ENCODE results near the gene COG7. TPM values are rescaled to one million over a fixed set of nuclear protein-coding genes. Genes with fewer than 3 reads are reported as not detected.
"Not testable (repeated sequence)": the region's sequence is repeated elsewhere in the genome, so short reads cannot be mapped to it uniquely, and the experiment has no call there.

COG7 gene
- total and polyA plus RNA-seq, 9 donors, result 10.6 to 20.8 (median 12.3) TPM

- 90% methylated on average over 3 of the region's 3 CpGs for WGBS (ENCODE audit: insufficient coverage)
- no peak overlapping the region for H3K4me3 ChIP-seq (ENCODE audit: low read length)
- H3K9me3 ChIP-seq (replicated peaks; ENCODE audit: control insufficient read depth, low read depth, low read length), result no peaks in the 10 kb centered on the region
- H3K36me3 ChIP-seq (ENCODE audit: control insufficient read depth, insufficient read depth, low read length), result peaks cover 83% of the 10 kb centered on the region
- no peaks in the 10 kb centered on the region for H3K27me3 ChIP-seq (ENCODE audit: control insufficient read depth, insufficient read depth, low read length)
- no peak overlapping the region for H3K27ac ChIP-seq (ENCODE audit: low read length)
- no peak for DNase-seq
- H3K4me1 ChIP-seq (ENCODE audit: control insufficient read depth, insufficient read depth, low read length), result no peaks in the 10 kb centered on the region
These were observed 26.1 kb upstream of the COG7 start for GRCh38 chr16:23479138-23479537.

- Histone ChIP-seq H3K9me3 (replicated peaks; ENCODE audit: control insufficient read depth, low read depth, low read length) (no peaks in the 10 kb centered on the region), H3K4me3 (ENCODE audit: low read length) (no peak overlapping the region), H3K36me3 (ENCODE audit: control insufficient read depth, insufficient read depth, low read length) (peaks cover 87% of the 10 kb centered on the region), H3K27me3 (ENCODE audit: control insufficient read depth, insufficient read depth, low read length) (no peaks in the 10 kb centered on the region), H3K27ac (ENCODE audit: low read length) (no peak overlapping the region), H3K4me1 (ENCODE audit: control insufficient read depth, insufficient read depth, low read length) (no peaks in the 10 kb centered on the region)
- no peak for DNase-seq
- WGBS (ENCODE audit: insufficient coverage), result 100% methylated on average over 2 of the region's 3 CpGs
These were observed 25.6 kb upstream of the COG7 start for GRCh38 chr16:23478566-23478965.

GRCh38 chr16:23476289-23476688 is 23.3 kb upstream of the COG7 start:
- Histone ChIP-seq H3K9me3 (replicated peaks; ENCODE audit: control insufficient read depth, low read depth, low read length) (no peaks in the 10 kb centered on the region), H3K4me3 (ENCODE audit: low read length) (no peak overlapping the region), H3K27me3 (ENCODE audit: control insufficient read depth, insufficient read depth, low read length) (no peaks in the 10 kb centered on the region), H3K36me3 (ENCODE audit: control insufficient read depth, insufficient read depth, low read length) (peaks cover 80% of the 10 kb centered on the region), H3K27ac (ENCODE audit: low read length) (no peak overlapping the region), H3K4me1 (ENCODE audit: control insufficient read depth, insufficient read depth, low read length) (no peaks in the 10 kb centered on the region)
- DNase-seq, result no peak
- WGBS (ENCODE audit: insufficient coverage), result no CpG with 5 or more reads among the region's 1 CpG

DNA sequence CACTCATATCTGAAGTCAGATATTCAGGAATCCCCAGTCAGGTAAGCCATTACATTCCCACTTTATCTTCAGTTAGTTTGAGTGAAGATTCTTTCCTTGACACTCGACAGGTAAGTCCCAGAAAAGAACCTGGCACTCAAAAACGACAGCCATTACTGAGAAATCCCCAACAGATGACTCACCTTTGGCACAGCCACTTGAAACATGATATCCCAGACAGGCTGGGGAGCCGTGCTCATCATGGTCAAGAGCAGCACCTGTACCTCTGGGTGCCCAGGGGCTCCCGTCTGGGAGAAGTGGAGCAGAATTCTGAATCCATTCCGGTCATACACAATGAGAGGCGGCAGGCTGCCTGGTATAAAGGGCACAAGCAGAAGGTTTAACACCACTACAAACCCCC is 16.8 kb upstream of the COG7 start:
- no peaks in the 10 kb centered on the region for H3K4me1 ChIP-seq (ENCODE audit: control insufficient read depth, insufficient read depth, low read length)
- H3K9me3 ChIP-seq (replicated peaks; ENCODE audit: control insufficient read depth, low read depth, low read length), result no peaks in the 10 kb centered on the region
- H3K36me3 ChIP-seq (ENCODE audit: control insufficient read depth, insufficient read depth, low read length), result peaks cover 63% of the 10 kb centered on the region
- no peak for DNase-seq
- 40% methylated on average over 2 of the region's 6 CpGs for WGBS (ENCODE audit: insufficient coverage)
- H3K27me3 ChIP-seq (ENCODE audit: control insufficient read depth, insufficient read depth, low read length), result no peaks in the 10 kb centered on the region
- H3K4me3 ChIP-seq (ENCODE audit: low read length), result no peak overlapping the region
- no peak overlapping the region for H3K27ac ChIP-seq (ENCODE audit: low read length)

DNA sequence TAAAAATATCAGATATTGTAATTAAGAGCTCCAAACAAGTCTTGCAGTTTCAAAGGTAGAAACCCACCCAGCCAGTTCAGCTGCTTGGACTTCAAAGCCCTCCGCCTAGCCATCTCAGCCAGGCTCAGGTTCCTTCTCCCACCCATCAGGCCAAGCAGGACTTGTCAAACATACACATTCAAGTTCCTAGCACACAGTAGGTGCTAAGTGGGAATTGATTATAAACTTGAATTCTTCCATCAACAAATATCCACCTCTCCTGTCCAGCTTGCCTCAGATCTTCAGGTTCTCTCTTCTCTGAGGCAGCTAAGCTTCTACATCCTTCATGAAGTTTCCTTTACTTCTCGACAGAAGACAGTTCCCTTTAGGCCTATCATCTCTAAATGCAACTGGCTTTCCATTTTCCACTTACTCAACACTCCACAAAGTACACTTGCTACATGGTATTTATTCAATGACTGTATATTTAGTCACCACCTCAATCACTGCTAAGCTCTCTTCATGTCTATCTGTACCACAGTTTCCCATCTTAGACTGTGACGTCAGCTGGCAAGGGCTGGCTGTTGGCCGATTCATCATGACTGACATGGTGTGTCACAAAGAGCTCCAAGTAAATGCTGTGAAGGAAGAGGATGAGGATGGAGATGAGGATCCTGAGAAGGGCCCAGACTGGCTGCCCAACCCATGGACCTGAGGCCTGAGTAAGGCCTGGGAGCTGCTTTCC is 13.3 kb upstream of the COG7 start:
- peaks cover 45% of the 10 kb centered on the region for H3K36me3 ChIP-seq (ENCODE audit: control insufficient read depth, insufficient read depth, low read length)
- peaks cover 3% of the 10 kb centered on the region for H3K4me1 ChIP-seq (ENCODE audit: control insufficient read depth, insufficient read depth, low read length)
- 100% methylated on average over 1 of the region's 4 CpGs for WGBS (ENCODE audit: insufficient coverage)
- H3K4me3 ChIP-seq (ENCODE audit: low read length), result no peak overlapping the region
- no peak overlapping the region for H3K27ac ChIP-seq (ENCODE audit: low read length)
- no peaks in the 10 kb centered on the region for H3K9me3 ChIP-seq (replicated peaks; ENCODE audit: control insufficient read depth, low read depth, low read length)
- DNase-seq, result no peak
- H3K27me3 ChIP-seq (ENCODE audit: control insufficient read depth, insufficient read depth, low read length), result no peaks in the 10 kb centered on the region

- Histone ChIP-seq H3K27ac (ENCODE audit: low read length) (no peak overlapping the region), H3K27me3 (ENCODE audit: control insufficient read depth, insufficient read depth, low read length) (no peaks in the 10 kb centered on the region)
- DNase-seq, result no peak
These were observed 12.2 kb upstream of the COG7 start for GRCh38 chr16:23465179-23465578.

DNA sequence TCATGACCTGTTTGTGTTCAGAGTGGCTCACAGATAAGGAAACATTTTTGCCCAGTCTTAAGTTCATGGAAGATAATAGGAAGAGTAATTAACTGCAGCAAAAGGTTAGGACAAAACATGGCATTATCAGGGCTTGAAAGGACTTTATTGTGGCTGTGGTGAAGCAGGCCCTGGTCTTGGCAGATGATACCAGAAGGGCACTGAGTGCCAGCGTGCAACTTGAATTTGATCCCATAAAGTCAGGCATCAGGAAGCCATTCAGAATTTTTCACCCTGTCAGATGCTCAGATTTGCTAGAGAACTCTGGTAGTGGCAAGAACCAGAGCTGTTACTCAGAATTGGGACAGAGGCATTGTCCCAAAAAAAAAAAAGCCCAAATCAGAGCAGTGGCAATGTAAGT is 11.2 kb upstream of the COG7 start:
- Histone ChIP-seq H3K27me3 (ENCODE audit: control insufficient read depth, insufficient read depth, low read length) (no peaks in the 10 kb centered on the region), H3K4me1 (ENCODE audit: control insufficient read depth, insufficient read depth, low read length) (peaks cover 3% of the 10 kb centered on the region), H3K4me3 (ENCODE audit: low read length) (no peak overlapping the region), H3K27ac (ENCODE audit: low read length) (no peak overlapping the region), H3K9me3 (replicated peaks; ENCODE audit: control insufficient read depth, low read depth, low read length) (no peaks in the 10 kb centered on the region), H3K36me3 (ENCODE audit: control insufficient read depth, insufficient read depth, low read length) (peaks cover 36% of the 10 kb centered on the region)
- DNase-seq, result no peak
- WGBS (ENCODE audit: insufficient coverage), result 75% methylated on average over 1 of the region's 1 CpG

More at GRCh38 chr16:23465179-23465578, 12.2 kb upstream of the COG7 start:
- WGBS (ENCODE audit: insufficient coverage), result 100% methylated on average over 1 of the region's 2 CpGs
- peaks cover 44% of the 10 kb centered on the region for H3K36me3 ChIP-seq (ENCODE audit: control insufficient read depth, insufficient read depth, low read length)
- H3K9me3 ChIP-seq (replicated peaks; ENCODE audit: control insufficient read depth, low read depth, low read length), result no peaks in the 10 kb centered on the region
- H3K4me3 ChIP-seq (ENCODE audit: low read length), result no peak overlapping the region
- peaks cover 3% of the 10 kb centered on the region for H3K4me1 ChIP-seq (ENCODE audit: control insufficient read depth, insufficient read depth, low read length)

- H3K4me1 ChIP-seq (ENCODE audit: control insufficient read depth, insufficient read depth, low read length); H3K27me3 ChIP-seq (ENCODE audit: control insufficient read depth, insufficient read depth, low read length); H3K9me3 ChIP-seq (replicated peaks; ENCODE audit: control insufficient read depth, low read depth, low read length); H3K4me3 ChIP-seq (ENCODE audit: low read length); H3K27ac ChIP-seq (ENCODE audit: low read length): not testable (repeated sequence)
- WGBS (ENCODE audit: insufficient coverage), result 40% methylated on average over 1 of the region's 6 CpGs
- DNase-seq, result peak; percentile 88
- H3K36me3 ChIP-seq (ENCODE audit: control insufficient read depth, insufficient read depth, low read length), result peaks cover 29% of the 10 kb centered on the region
These were observed 10.0 kb upstream of the COG7 start for GRCh38 chr16:23462994-23463393.

DNA sequence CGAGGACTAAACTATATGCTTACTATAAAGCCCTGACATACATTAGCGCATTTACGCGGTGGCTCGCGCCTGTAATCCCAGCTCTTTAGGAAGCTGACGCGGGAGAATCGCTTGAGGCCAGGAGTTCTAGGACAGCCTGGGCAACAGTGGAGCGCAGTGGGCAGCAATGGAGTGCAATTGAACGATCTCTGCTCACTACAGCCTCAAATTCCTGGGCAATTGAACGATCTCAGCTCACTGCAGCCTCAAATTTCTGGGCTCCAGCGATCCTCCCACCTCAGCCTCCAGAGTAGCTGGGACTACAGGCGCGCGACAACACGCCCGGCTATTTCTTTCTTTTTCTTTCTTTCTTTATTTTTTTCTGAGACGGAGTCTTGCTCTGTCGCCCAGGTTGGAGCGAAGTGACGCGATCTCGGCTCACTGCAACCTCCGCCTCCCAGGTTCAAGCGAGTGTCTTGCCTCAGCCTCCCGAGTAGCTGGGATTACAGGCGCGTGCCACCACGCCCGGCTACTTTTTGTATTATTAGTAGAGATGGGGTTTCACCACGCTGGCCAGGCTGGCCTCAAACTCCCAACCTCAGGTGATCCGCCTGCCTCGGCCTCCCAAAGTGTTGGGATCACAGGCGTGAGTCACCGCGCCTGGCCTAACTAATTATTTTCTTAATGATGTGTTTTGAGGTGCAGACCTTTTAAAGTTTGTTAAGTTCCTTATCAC is 506 bp upstream of the COG7 start:
- no peaks in the 10 kb centered on the region for H3K27me3 ChIP-seq (ENCODE audit: control insufficient read depth, insufficient read depth, low read length)
- H3K36me3 ChIP-seq (ENCODE audit: control insufficient read depth, insufficient read depth, low read length), result peaks cover 3% of the 10 kb centered on the region
- H3K4me3 ChIP-seq (ENCODE audit: low read length), result peak overlapping the region; percentile 84
- DNase-seq, result no peak
- WGBS (ENCODE audit: insufficient coverage), result 37% methylated on average over 23 of the region's 37 CpGs
- no peak overlapping the region for H3K27ac ChIP-seq (ENCODE audit: low read length)
- H3K4me1 ChIP-seq (ENCODE audit: control insufficient read depth, insufficient read depth, low read length), result peaks cover 14% of the 10 kb centered on the region
- H3K9me3 ChIP-seq (replicated peaks; ENCODE audit: control insufficient read depth, low read depth, low read length), result no peaks in the 10 kb centered on the region

GRCh38 chr16:23452221-23452571 is 793 bp downstream of the COG7 start:
- Histone ChIP-seq H3K36me3 (ENCODE audit: control insufficient read depth, insufficient read depth, low read length) (peaks cover 3% of the 10 kb centered on the region), H3K9me3 (replicated peaks; ENCODE audit: control insufficient read depth, low read depth, low read length) (no peaks in the 10 kb centered on the region), H3K4me1 (ENCODE audit: control insufficient read depth, insufficient read depth, low read length) (peaks cover 14% of the 10 kb centered on the region), H3K27me3 (ENCODE audit: control insufficient read depth, insufficient read depth, low read length) (no peaks in the 10 kb centered on the region), H3K27ac (ENCODE audit: low read length) (peak overlapping the region; percentile 85), H3K4me3 (ENCODE audit: low read length) (peak overlapping the region; percentile 84)
- WGBS (ENCODE audit: insufficient coverage), result 3% methylated on average over 6 of the region's 10 CpGs
- peak; percentile 31 for DNase-seq
